Muscle of back (tissue), 11 donors: ENCODE measurements around the gene MEG3. TPM values are rescaled to one million over a fixed set of nuclear protein-coding genes. Genes with fewer than 3 reads are reported as not detected.

Experiments used
- DNase-seq, 3 donors: peaks; one replicate each; pipeline versions ENCODE4 v3.0.0 to v3.0.0-alpha.2; 2013
- polyA plus RNA-seq, 10 donors: library from polyadenylated mRNA; unstranded; fragments of 120-200 nt; gene quantifications; one replicate each; pipeline ENCODE4 v1.2.1, GENCODE V29; 2013; ENCODE audit not compliant: insufficient read length in 10 of 10

Gene MEG3
- polyA plus RNA-seq, 10 donors = 2,465 to 7,650 (median 4,019) TPM

DNA sequence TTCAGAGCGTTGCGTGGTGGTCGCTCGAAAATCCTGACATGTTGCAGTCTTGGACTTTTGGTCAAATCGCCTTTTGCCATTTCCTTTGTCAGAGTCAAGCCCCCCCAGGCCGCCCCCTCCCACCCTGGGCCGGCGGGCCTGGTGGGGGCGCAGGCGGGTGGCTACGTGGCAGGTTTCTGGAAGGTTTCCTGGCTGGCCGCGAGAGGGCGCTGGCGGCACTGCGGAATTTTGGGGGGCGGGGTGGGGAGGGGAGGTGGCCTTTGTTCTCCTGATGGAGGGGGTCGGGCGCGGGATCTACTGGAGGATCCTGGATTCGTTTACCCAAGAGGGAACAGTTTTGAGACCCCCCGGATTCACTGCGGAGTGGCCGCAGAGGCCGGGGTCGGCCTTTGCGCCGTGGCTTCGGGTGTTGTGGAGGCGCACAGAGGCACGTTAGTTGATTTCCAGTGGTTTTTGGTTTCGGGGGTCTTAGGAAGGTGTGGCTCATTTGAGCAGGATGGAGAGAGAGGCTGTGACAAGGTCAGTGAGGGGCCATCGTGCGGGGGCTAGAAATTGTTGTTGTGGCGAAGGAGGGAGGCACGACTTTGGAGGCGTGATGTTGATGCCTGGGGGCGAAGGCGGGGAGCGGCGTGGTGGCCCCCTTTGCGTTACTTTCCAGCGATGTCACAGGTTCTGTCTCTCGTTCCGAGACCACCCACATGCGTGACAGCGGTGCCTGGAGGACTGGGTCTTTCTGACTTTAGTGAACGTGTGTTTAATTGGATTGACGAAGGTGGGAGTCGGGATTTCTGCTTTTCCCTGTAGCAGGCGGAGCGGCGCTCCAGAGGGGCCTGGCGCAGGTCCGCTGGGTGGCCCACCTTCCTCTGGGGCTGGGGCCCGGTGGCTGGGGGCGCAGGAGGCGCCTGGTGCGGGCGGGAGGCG lies 1.4 kb downstream of the MEG3 start:
- peak in 1 of 3 donors; percentile 78 for DNase-seq

DNA sequence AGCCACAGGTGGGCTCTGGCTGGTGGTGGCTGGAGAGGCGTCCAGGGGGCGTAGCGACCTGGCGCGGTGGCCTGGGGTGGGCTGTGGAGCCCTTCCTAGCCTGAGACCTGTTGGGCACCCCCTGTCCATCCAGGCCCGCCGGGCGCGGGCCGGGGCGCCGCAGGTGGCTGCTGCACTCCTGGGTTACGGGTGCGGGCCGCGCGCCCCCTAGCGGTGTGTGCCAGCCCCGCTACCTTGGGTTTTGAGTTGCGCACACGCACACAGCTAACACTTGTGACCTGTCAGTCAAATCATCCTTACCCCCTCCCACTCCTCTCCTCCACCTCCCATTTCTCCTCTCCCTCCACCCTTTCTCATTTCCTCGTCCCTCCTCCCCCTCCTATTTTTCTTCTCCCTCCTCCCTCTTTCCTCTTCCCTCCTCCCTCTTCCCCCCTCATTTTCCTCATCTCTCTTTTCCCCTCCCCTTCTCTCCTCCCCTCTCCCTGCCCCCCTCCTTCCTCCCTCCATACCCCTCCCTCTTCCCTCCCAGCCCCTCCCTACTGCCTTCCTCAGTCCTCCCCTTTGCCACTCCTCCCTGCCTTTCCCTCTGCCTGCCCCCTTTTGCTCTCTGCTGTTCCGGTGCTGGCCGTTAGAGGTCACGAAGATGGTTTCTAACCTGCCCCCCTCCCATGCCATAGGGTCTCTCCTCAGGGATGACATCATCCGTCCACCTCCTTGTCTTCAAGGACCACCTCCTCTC lies 2.3 kb downstream of the MEG3 start:
- DNase-seq = peak; percentile 70 to 88 (median 78)

DNA sequence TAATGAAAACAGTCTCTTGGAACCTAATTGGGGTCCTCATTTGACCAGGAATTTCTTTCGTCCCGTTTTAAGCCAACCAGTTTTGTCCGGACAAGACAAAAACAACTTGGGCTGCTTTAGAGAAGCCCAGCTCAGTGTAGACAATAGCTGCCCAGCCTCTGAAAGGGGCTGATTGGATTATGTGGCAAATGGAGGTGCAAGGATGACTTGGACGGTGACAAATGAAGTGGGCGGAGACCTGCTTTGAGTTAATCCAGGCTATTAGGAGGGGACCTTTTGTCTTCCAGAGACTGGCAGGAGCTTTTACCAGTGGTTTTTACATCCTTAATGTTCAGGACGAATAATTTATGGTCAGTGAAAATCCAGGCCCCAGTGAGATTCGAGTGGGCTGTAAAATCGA lies 4.8 kb downstream of the MEG3 start:
- no peak for DNase-seq

DNA sequence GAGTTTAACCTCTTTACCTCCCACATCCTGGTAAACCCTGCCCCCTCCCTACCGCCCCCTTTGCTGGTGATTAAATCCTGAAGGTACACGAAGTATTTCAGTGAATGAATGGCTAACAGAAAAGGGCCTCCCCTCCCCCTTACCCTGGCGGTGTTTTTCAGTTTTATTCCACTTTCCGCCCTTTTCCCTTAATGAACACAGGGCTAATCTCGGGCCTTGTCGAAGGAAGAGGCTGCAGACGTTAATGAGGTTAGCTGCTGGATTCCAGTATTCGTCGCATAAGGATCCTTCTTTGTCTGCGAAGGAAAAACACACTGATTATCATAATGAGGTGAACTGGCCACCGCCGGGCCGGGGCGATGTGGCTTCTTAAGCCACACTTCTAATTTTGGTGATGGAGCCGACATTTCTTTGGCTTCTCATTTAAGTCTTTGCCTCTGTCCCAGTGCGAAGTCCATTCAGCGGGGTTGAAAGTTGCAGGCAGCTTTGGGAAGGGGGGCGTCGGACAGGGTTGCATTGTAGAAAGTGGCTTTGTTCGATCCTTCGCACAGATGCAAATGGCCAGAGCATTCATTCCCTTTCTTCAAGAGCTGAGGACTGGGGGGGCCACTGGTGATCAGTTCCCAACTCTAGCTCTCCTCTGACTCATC lies 6.5 kb downstream of the MEG3 start:
- no peak for DNase-seq

DNA sequence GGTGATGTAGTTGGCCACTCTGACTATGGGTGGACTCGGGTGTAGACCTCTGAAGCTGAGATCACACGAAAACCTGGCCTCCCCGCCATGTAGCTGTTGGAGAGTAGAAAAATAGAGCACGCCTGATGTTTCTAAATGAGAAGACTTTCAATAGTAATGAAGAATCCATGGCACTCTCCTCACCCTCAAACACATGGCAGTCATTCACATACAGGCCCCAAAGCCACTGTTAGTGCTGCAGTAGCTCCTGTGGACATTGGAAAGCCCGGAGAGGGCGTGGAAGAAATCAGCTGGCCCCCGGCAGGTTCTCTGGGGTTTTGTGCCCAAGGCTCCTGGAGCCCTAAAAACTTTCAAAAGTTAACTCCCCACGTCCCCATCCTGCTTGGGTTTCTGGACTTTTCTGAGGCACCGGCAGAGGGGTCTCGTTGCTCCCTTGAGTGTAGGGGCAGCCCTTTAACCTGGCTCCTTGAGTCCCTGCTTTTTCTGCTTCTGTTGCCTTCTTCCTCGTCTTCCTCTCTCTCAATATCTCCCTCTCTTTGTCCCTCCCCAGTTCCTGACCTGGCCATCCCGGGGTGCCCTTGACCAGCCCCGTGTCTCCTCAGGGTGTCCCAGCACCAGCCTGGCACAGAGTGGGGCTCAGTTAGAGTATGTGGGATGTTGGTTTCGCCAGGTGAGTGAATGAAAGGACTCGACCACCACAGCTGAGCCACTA lies 8.3 kb downstream of the MEG3 start:
- DNase-seq = no peak

DNA sequence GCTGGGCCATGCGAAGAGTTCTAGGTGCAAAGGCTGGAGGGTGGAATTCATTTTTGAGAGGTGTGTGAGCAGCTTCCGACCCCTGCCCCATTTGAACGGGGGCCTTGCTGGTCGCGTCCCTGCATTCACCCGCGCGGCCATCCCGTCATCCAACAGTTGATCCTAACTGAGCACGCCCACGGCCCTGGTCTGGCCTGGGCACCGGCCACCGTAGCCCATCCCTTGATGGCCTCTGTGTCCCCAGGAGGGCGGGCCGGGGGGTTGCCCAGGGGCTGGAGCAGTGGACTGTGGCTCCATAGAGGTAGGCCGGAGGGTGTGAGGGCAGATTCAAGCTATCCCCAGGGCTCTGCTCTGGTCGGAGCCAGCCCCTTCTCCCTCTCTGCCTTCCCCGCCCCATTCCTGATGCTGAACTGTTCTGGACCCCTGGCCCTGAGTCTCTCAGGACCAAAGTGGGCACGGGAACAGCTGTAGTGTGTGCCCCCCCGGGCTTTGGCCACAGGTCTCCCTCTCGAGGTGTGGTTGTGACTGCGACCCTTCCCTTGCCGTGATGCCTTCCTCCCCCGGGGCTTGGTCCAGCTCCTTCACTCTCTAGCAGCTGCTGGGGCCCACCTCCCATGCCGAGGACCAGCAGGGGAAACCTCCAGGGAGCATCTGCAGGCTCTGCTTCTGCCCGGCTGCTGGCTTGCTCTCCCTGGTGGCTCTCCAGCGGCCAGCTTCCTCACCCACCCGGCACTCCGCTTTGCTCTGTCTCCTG lies 9.1 kb downstream of the MEG3 start:
- DNase-seq = no peak

DNA sequence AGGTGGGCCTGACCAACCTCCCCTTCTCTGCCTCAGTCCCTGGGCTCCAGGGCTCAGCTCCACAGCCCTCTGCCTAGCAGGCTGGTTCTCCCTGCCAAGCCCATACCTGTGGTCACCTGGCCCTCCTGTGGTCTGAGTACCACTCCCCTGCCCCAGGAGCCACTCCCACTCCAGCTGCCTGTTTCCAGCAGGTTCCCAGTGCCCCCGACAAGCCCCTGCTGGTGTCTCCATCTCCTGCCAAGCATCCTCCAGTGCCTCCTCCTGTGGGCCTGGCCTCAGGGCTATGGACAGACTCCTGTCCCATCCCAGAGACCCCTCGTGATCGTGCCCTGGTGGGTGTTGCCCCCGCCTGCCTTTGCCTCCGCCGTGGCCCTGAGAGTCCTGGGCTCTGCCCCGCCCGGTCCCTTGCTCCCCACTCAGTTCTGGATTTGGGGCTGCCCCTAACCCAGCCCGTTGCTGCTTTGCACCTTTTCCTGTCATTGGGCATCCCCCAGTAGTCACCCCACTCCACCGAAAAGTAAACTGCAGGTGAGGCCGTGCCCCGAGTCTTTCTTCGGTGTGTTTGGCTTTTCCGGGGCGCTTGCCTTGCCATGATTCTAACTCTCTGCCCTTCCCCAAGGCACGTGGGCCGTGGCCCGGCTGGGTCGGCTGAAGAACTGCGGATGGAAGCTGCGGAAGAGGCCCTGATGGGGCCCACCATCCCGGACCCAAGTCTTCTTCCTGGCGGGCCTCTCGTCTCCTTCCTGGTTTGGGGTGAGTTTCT lies 9.8 kb downstream of the MEG3 start:
- DNase-seq = no peak

DNA sequence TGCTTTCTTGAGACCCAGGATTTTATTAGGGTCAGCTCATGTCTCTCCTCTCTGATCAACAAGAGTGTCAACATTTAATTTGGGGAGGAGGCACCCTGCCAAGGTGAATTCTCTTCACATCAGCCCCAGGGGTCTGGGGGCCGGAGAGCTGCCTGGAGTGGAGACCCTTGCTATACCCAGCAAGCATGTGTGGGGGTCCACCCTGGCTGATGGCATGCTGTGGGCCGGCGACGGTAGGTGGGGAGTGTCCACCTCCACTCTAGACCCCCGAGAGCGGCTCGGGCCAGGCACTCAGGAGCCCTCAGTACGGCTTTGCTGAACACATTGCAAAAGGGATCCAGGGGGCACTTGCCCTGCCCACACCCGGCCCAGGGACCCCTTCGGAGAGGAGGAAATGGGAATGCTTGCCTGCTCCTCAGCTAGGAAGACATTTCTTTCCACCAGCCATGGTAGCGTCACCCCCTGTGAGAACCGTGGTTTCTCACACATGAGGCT lies 10.4 kb downstream of the MEG3 start:
- no peak for DNase-seq

DNA sequence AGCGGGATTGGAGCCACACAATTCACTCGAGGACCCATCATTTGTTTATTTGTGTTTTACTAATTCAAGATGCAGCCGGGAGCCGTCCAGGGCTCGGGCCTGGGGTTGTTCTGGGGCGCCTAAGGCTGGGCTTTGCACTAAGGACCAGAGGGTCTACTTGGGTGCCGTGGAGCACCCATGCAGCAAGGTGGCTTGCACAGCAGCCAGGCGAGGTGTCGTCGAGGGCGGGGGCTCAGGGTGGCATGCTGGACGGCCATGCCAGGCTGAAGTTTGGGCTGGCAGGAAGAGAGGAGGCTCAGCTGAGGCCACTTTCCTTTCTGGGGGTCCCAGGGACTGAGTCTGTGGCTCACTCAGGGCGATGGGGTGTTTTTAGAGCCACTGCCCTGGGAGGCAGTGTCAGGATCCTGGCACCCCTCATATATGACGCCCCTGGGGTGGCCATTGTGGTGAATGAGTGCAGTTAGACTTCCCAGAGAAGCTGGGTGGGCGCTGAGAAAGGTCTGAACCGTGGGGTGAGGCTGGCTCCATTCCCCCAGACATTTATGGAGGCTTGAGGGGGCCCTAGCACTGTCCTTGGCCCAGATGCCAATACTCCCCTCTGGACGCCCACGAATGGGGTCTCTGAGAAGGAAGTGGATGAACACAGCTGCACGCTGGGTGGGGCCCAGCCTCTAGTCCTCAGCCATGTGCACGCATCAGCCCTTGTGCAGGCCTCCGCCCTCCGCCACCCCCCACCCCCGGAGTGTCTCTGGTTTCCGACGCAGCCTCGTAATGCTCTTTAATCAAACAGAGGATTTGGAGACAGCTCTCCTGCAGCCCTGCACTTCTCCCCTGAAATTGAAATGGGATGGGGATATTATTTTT lies 11.3 kb downstream of the MEG3 start:
- peak in 1 of 3 donors; percentile 85 for DNase-seq

DNA sequence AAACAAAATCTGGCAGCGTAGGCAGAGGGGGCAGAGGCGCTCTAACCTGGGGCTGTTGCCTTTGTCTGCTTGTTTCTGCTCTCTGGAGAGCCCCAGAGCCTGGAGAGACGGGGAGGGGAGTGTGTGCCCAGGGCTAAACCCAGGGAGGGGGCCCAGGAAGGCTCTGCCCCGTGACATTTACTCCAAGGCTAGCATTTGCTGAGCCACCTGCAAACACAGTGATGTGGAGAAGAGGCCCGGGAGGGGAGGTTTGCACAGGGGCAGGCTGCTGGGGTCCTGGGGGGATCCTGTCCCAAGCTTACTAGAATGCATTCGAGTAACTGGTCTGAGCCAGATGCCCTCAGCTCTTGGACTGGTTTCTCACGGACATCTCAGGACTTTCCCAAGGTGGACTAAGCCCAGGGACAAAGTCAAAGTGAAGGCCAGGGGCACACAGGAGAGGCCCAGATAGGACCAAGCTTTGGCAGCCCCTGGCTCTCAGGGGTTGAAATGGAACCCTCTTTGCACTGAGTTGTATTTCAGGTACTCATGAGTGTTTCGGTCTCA lies 12.0 kb downstream of the MEG3 start:
- DNase-seq = peak in 1 of 3 donors; percentile 41

DNA sequence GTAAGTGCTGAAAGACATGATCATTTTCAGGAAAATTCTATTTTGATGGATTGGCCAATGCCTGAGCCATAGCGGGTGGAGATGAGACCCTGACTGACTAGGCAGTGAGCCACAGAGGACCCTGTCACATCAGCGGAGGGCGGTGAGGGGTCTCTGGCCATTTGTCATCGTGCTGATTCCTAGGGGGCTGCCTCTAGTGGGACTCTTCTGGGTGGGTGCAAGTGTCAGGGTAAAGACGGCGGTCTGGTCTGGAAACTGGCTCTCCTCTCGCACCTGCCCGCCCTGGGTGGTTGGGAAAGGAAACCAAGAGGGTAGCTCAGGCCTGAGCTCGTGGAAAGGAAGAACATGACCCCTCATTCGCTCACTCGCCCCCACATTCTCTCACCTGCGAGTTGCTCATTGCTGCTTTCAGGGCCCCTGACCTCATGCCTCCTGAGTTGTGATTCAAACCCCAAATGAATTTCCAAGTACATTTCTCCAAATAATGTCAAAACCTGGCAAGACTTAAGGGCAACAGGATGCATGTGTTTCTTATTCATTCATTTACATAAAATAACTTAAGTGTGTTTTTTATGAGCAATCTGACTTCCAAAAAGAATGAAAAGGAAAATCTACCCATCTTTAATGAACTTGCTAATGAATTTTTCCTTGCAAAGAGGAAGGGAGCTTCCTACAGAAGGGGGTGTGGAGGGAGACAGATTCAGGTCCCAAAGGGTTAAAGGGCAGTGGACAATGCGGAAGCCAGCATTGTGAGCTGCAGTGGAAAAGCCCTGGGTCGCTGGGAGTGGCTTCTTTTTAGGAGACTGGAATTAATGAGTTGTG lies 12.8 kb downstream of the MEG3 start:
- peak in 1 of 3 donors; percentile 66 for DNase-seq

DNA sequence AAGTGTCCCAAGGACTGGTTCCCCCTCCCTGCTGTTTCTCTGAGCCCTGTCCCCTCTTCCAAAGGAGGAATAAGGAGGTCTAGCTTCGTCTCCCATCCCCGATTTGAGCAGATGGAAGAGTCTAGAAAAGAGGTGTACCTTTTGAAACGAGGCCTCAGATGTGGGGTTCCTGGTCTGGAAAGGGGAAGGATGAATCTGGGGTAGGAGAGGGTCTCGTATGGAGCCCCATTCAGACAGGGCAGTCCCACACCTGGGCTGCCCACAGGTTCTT lies 13.3 kb downstream of the MEG3 start:
- no peak for DNase-seq

DNA sequence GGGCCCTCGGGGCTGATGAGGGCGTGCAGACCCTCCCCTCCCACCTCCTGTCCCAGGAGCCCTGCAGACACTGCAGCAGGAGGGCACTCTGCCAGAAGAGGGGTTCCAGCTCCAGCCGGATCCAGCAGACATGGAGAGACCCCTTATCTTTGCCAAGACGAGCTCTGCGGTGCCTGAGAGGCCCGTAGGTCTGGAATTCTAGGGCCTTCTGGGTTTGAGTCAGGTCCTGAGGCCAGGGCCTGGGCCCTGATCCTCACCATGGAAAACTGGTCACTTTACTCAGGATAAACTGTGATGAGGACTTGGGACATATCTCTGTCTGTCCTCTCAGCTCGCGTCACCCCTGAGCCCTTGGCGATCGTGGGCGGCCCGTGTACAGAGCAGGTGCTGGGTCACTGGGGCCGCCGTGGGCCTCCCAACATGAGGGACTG lies 13.8 kb downstream of the MEG3 start:
- peak in 2 of 3 donors; percentile 75 to 78 for DNase-seq

DNA sequence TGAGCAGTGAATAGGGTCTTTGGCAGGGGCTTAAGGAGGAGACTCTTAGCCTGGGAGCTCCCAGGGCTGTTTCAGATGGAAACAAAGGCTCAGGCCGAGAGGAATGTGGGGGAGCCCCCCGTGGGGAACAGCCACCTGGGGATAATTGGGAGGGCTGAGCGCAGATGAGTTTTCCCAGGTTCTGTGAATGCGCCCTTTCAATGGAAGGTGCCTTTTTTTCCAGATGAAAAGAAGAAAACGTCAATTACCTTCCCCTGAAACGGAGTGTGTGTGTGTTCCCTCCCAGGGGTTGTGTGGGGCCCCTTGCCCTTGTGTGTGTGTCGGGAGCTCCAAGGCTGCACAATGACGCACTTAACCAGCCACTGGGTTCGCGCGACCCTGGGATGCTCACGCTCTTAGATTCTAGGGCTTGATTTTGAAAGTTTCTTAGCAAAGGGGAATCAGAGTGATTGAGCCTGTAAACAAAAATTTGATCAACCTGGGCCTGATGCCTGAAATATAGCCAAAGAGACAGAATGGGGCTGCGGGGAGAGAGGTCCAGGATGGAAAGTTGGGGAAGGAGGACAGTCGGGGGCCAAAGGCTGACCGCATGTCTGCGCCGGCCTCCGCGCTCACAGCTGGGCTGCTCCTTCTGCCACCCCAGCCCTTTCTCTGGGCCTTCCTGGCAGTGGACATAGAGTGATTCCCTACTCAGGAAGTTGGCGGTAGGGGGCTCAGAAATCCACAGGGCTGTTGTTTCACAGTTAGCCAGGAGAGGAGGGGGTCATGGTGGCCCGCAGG lies 14.6 kb downstream of the MEG3 start:
- DNase-seq = peak in 1 of 3 donors; percentile 70

DNA sequence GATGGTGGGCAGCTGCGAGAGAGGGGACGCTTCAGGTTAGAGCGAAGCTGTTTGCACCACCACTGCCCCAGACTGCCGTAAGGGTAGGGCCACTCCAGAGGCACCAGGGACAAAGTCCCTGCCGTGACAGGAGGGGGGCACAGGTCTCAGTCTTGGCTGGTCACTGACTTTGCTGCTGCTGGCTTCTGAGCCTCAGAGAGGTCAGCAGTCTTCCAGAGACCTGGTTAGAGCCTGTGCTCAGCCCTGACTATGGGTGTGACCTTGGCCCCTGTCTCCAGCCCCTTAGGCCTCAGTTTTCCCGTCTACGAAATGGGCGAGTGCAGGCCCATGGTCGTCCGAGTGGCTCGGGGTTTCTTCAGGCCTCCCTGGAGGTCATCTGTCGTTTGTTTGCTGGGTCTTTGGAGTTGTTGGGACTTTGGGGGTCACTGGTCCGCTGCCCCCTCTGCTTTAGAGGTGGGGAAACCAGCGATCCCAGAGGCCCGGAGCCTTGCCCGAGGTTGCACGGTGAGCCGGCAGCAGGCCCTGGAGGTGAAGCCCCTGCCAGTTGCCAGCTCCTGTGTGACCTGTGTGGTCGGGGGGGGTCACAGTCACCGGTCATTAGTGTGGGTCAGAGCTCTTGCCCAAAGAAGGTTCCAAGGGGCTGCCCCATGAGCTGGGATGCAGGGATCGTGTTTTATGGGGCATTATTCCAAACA lies 15.3 kb downstream of the MEG3 start:
- peak in 1 of 3 donors; percentile 40 for DNase-seq

DNA sequence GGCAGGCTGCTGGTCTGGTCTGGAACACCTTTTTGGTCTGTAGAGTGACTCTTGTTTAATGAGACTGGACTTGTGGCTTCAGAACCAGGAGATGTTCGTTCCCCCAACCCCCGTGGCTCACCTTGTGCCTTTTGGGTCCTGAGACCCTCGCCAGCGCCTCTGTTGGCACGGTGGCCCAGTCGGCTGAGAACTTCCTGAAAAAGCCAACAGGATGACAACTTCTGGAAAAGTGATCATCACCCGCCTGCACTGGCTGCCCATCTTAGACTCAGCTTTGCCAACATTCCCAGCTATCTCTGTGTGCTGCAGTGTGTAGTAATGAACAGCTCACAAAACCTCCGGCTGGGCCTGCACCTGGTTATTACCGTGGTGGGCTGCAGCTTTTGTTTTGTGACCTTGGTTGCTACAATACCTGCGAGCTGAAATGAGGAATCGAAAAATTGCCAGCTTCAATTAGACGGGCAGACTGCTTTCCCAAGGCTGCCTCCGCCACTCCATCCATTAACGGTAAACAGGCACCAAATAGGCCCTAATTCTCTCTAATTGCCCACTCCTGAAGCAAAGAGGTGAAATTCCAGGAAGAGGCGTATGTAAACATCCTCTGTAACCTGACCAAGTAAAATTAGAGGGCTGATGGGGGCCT lies 16.0 kb downstream of the MEG3 start:
- peak in 1 of 3 donors; percentile 49 for DNase-seq
